Ovary (tissue), 9 donors: ENCODE measurements around the gene YOD1. TPM values are rescaled to one million over a fixed set of nuclear protein-coding genes. Genes with fewer than 3 reads are reported as not detected.

Source experiments
- DNase-seq, 5 donors: peaks; one replicate each; pipeline ENCODE4 v3.0.0-alpha.2; 2019 to 2020
- H3K27ac ChIP-seq, 2 donors: fragments of 200-600 bp; one replicate each; pipeline versions ENCODE4 v1.5.1 to v1.8.0; 2019 to 2022
- H3K27me3 ChIP-seq: fragments of 200-600 bp; one replicate; pipeline ENCODE4 v1.8.0; 2022
- H3K36me3 ChIP-seq: fragments of 200-600 bp; sonication (generic); one replicate; pipeline ENCODE4 v1.5.1; 2019
- H3K4me1 ChIP-seq: one replicate; pipeline ENCODE4 v1.8.1; 2013; ENCODE audit warnings: mild to moderate bottlenecking, moderate library complexity; ENCODE audit not compliant: insufficient read depth
- H3K4me3 ChIP-seq: fragments of 200-600 bp; sonication (generic); one replicate; pipeline ENCODE4 v1.5.1; 2017
- H3K9me3 ChIP-seq, 2 donors: fragments of 200-600 bp in 1 of 2; sonication (generic) in 1 of 2; one replicate each; pipeline versions ENCODE4 v1.5.1 to v1.8.1; 2013 to 2019; ENCODE audit warnings: mild to moderate bottlenecking in 1 of 2, moderate library complexity in 1 of 2
- EP300 ChIP-seq: sonication (generic); formaldehyde crosslinking; IDR thresholded peaks from one replicate; pipeline ENCODE4 v1.6.1; 2017; ENCODE audit warnings: antibody characterized with exemption
- POLR2A ChIP-seq: fragments of 450-650 bp; IDR thresholded peaks from one replicate; pipeline ENCODE4 v1.6.1; 2017; ENCODE audit warnings: antibody characterized with exemption, mild to moderate bottlenecking, moderate library complexity
- WGBS, 3 donors: extraction: QIAGEN DNeasy Blood & Tissue Kit in 1 of 3; methylation state at CpG; one replicate each; pipeline versions ENCODE4 v1.1.5 to v1.1.7; 2013 to 2017; 5-methylcytosine and 5-hydroxymethylcytosine counted together
- intact Hi-C, 4 donors: fragments of 100-400 bp; cut with DNase I; formaldehyde crosslinking; loops; one replicate each; pipeline versions ENCODE4 v1.11.0 to v1.15.1; 2022 to 2023
- polyA plus RNA-seq, 2 donors: library from polyadenylated mRNA; stranded (reverse); fragments of 200-250 nt in 1 of 2; fragments of 350-450 nt in 1 of 2; fragmentation: Illumina TruSeq in 1 of 2; extraction: RNeasy Lipid Tissue Mini Kit (QIAGEN cat#74804) in 1 of 2; gene quantifications; one replicate each; pipeline ENCODE4 v1.2.3, GENCODE V29; 2013 to 2014
- total RNA-seq, 7 donors: library from RNA; depleted of rRNA in 2 of 7; stranded (reverse); fragments of >200 nt in 2 of 7; fragmentation: NEBNext Ultra II Directional in 3 of 7; extraction: Animal tissue kit (Norgen Biotek cat#: 25700) in 3 of 7; gene quantifications; one replicate each; pipeline versions ENCODE4 v1.1.0 to v1.2.4, GENCODE V29; 2016 to 2023
- TF ChIP-seq, protein P1 (sequence below), 3 donors: fragments of 450-650 bp in 2 of 3; fragments of 200-600 bp in 1 of 3; IDR thresholded peaks; one replicate each; pipeline versions ENCODE4 v1.5.1 to v1.8.0; 2016 to 2022; ENCODE audit warnings: antibody characterized with exemption in 3 of 3, mild to moderate bottlenecking in 1 of 3
- donor health status: DM: no; HTN: no; CAD: no; lungs with moderate emphysema.
- donor health status: DM: no; HTN: no; CAD: no.
- donor health status: Bipolar disorder and iron deficiency.
- donor health status: DM: yes; HTN: yes; CAD: no.
- donor health status: DM: no; HTN: no; CAD: no.
- donor health status: DM: yes; HTN: yes; CAD: no.

YOD1 gene
- total and polyA plus RNA-seq, 9 donors: 2.2 to 8.4 (median 6.0) TPM

- intact Hi-C loops: loop anchor here in 2 of 4 donors (10.0 kb wide), 1 partner anchor 355 kb away; no protein-coding TSS in a partner anchor
- peaks cover 7% of the 10 kb centered on the region for H3K4me1 ChIP-seq
- H3K4me3 ChIP-seq: peak overlapping the region; percentile 80
- peak in 2 of 5 donors; percentile 37 to 58 for DNase-seq
- 0 to 2% (median 0%) methylated on average over 6 of the region's 6 CpGs for WGBS, 3 donors
- TF ChIP-seq, protein P1, sequence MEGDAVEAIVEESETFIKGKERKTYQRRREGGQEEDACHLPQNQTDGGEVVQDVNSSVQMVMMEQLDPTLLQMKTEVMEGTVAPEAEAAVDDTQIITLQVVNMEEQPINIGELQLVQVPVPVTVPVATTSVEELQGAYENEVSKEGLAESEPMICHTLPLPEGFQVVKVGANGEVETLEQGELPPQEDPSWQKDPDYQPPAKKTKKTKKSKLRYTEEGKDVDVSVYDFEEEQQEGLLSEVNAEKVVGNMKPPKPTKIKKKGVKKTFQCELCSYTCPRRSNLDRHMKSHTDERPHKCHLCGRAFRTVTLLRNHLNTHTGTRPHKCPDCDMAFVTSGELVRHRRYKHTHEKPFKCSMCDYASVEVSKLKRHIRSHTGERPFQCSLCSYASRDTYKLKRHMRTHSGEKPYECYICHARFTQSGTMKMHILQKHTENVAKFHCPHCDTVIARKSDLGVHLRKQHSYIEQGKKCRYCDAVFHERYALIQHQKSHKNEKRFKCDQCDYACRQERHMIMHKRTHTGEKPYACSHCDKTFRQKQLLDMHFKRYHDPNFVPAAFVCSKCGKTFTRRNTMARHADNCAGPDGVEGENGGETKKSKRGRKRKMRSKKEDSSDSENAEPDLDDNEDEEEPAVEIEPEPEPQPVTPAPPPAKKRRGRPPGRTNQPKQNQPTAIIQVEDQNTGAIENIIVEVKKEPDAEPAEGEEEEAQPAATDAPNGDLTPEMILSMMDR (IDR thresholded peaks at IDR 0.05): peak; percentile 62 to 78 (median 76)
- TF ChIP-seq EP300: no peak
- H3K27ac ChIP-seq: peak overlapping the region; percentile 62 to 83
- no peaks in the 10 kb centered on the region for H3K9me3 ChIP-seq
- H3K27me3 ChIP-seq: no peaks in the 10 kb centered on the region
- no peaks in the 10 kb centered on the region for H3K36me3 ChIP-seq
These were observed 1.0 kb downstream of the YOD1 start for GRCh38 chr1:207049974-207050391.

DNA sequence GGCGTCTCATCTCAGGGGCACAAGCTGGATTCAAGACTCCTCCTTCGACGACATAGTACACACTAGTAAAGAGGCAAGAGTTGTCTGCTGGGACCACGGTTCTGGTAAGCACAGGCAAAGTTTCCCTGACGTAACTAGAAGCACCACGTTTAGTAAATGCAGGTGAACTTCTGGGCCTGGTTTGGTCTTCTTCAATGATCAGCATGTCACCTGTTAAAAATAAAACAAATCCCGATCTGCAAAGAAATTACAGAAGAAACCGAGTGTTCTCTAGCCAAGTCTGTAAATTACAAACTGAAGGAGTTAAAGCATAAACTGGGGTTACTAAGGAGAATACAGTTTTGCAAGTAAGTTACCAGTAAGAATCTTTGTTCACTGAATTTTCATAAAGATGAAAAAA, 1.5 kb downstream of the YOD1 start:
- Histone ChIP-seq H3K27me3 (no peaks in the 10 kb centered on the region), H3K4me1 (peaks cover 7% of the 10 kb centered on the region), H3K36me3 (no peaks in the 10 kb centered on the region), H3K9me3 (no peaks in the 10 kb centered on the region), H3K27ac (peak overlapping the region in 1 of 2 donors; percentile 62), H3K4me3 (peak overlapping the region; percentile 80)
- WGBS, 3 donors: 37 to 47% (median 37%) methylated on average over 8 of the region's 8 CpGs
- no peak for DNase-seq
- TF ChIP-seq POLR2A (no peak), EP300 (no peak)
- TF ChIP-seq, protein P1 (IDR thresholded peaks at IDR 0.05): no peak
- intact Hi-C loops: loop anchor here in 1 of 4 donors (10.0 kb wide), 1 partner anchor 355 kb away; no protein-coding TSS in a partner anchor

- no peaks in the 10 kb centered on the region for H3K9me3 ChIP-seq
- H3K4me3 ChIP-seq: no peak overlapping the region
- no peaks in the 10 kb centered on the region for H3K27me3 ChIP-seq
- H3K4me1 ChIP-seq: peaks cover 7% of the 10 kb centered on the region
- TF ChIP-seq POLR2A: no peak
- TF ChIP-seq, protein P1 (IDR thresholded peaks at IDR 0.05): no peak
- no peak for TF ChIP-seq EP300
- H3K27ac ChIP-seq: no peak overlapping the region
- H3K36me3 ChIP-seq: no peaks in the 10 kb centered on the region
- intact Hi-C loops: loop anchor here in 1 of 4 donors (10.0 kb wide), 1 partner anchor 356 kb away; no protein-coding TSS in a partner anchor
- no peak for DNase-seq
- 79 to 83% (median 83%) methylated on average over 4 of the region's 4 CpGs for WGBS, 3 donors
These were observed 2.0 kb downstream of the YOD1 start for GRCh38 chr1:207049054-207049453.

DNA sequence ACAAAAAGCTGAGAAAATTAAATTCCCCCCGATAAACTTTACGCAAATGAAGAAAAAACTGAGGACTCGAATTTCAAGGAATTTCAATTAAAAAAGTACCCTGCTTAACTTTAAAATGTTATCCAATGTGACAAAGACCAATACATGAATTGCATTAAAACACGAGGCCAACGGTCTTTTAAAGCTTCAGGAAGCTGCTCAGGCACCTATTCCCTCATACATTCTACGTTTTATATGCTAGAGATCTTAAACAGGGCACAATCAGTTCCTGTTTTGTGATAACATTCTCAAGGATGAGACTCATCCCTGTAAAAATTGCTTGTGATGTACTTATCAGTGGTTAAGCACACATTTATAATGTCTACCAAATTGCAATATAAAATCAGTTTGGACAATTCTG, 3.0 kb downstream of the YOD1 start:
- no peak overlapping the region for H3K27ac ChIP-seq
- H3K27me3 ChIP-seq: no peaks in the 10 kb centered on the region
- TF ChIP-seq EP300: no peak
- TF ChIP-seq POLR2A: no peak
- TF ChIP-seq, protein P1 (IDR thresholded peaks at IDR 0.05): no peak

More for the DNA sequence above, 3.0 kb downstream of the YOD1 start:
- DNase-seq: no peak
- Histone ChIP-seq H3K4me3 (no peak overlapping the region), H3K36me3 (no peaks in the 10 kb centered on the region), H3K9me3 (no peaks in the 10 kb centered on the region), H3K4me1 (peaks cover 7% of the 10 kb centered on the region)
- WGBS, 3 donors: 68 to 77% (median 75%) methylated on average over 6 of the region's 6 CpGs
- intact Hi-C loops: loop anchor here in 1 of 4 donors (10.0 kb wide), 1 partner anchor 357 kb away; no protein-coding TSS in a partner anchor
